Smooth muscle cell of the brain vasculature (primary cell): ENCODE data around the gene SLC39A7.

Experiments
- DNase-seq: peaks from one replicate; pipeline ENCODE4 v3.0.0-alpha.2; 2012; ENCODE audit warnings: low read depth, low spot score

SLC39A7 gene

DNA sequence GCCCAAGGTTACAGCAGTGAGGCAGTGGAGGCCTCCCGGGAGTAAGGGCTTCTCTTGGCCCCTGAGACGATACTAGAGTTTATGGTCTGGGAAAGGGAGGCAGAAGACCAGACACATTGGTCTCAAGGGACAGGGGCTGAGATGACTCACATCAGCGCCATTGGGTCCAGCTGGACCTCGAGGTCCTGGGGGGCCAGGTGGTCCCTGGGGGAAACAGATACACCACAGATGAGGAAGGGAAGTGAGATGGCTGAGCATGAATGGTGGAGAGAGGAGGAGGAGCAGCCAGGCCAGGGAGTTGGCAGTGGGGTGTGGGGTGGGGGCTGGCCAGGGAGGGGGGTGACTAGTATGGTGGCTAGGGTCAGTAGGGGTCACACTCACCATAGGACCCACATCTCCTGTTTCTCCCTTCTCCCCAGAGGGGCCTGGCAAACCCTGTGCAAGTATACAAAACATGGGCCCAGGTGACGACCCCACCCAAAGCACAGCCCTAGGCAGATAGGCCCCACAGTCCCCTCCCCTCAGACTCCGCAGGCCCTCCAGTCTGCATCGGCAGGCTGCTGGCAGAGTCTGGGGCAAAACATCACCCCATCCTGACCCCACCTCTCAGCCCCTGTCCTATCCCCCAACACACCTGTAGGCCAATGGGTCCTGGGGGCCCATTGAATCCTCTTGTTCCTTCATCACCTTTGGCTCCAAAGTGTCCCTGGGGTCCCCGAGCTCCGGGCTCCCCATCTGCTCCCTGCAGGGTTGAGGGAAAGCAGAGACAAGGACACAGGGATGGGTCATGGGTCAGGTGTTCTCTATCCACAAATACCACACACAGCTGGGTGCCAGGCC is 30.3 kb upstream of the SLC39A7 start:
- DNase-seq: no peak

GRCh38 chr6:33171016-33171879 is 29.4 kb upstream of the SLC39A7 start:
- DNase-seq: no peak

GRCh38 chr6:33171880-33172687 is 28.6 kb upstream of the SLC39A7 start:
- DNase-seq: no peak

DNA sequence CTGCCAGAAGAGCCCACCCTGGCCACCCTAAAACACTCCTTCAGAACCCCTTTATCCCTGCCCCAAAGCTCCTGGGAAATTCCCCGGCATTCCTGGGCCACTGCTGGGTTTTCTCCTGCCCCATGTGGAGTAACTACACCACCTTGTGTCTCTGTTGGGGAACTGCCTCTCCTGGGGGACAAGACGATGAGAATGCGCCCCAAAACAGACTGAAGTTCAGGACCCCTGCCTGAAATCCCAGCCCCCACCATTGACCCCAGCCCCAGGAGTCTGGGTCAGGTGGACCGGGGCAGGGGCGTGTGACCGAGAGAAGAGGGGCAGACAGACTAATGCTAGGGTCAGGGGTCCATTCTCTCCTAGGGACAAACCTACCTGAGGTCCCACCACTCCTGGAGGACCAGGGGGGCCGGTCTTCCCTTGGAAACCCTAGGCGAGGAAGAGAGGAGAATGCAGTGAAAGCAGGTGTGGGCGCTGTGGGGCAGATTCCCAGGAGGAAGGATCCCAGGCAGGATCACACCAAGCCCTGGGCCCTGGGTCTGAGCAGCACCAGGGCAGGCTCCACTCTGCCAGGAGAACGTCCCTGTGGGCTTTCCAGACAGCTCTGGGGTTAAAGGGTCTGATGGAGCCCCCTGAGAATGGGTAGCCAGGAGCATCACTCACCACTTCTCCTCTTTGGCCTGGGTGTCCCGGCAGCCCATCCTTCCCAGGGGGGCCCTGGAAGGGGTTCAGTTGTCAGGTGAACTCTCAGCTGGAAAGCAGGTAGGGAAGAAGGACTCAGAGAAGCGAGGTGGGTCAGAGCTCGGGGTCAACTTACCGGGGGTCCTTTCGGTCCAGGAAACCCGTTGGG is 27.8 kb upstream of the SLC39A7 start:
- no peak for DNase-seq

DNA sequence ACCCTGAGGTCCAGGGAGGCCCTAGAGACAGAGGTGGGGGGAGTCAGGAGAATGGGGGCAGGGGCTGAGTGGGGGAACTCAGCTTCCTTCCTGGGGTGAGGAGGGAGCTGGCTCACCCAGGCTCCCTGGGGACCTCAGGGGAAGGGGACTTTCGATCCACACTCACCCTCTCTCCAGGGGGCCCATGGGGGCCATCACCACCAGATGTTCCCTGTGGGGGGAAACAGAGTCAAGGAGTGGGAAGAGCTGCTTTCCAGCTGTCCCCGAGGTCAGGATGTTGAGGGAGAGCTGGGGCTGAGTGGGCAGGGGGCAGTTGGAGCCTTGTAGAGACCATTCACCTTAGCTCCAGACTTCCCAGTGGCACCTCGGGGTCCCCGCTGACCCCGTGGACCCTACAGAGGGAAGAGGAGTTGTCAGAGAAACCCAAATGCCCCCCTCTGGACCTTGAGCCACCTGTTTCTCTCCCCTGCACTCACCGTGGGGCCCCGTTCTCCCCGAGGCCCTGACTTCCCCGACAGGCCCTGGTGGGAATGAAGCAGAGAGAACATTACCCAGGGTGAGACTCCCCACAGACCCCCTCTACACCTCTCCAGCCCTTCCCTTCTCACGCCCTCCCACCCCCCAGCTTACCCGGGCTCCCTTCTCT is 27.0 kb upstream of the SLC39A7 start:
- DNase-seq: no peak

GRCh38 chr6:33174784-33175183 is 25.9 kb upstream of the SLC39A7 start:
- DNase-seq: no peak

DNA sequence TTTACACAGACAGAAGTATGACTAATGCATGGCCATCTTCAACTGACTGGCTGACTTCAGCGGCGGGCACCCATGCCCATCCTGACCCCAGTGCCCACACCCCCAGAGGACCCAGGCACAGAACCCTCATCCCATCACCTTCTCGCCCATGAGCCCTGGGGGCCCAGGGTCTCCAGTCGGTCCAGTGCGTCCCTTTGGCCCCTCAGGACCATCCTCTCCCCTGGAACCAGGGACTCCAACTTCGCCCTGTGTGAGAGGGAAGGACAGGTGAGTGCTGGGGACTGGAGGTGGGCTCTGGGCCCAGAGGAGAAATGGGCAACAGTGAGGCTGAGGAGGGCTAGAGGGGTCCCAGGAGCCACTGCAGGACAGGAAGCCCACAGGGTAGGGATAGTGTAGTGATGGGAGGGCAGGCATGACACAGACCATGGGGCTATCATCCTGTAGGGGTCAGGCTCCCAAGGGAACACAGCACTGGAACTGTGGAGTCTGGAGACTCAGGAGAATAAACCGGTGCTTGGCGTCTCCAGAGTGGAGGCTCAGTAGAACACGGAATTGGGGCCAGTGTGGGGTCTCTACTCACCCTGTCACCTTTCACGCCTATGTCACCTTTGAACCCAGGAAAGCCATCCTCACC is 25.1 kb upstream of the SLC39A7 start:
- DNase-seq: no peak

DNA sequence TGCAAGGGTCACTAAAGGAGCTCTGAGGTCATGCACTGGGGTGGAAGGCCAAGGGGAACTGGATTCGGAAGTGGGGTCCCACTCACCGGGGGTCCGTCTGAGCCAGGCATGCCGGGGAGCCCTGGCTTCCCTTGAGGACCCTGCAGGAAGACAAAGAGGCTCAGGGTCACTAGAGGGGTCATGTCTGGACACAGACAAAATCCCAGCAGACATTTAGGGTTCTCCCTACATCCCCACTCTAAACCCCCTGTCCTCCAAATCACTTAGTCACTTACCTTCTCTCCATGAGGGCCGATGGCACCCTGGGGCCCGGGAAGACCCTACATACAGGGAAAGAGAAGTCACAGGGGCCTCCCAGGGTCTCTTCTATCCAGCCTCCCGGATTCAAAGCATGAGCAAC is 23.8 kb upstream of the SLC39A7 start:
- DNase-seq: no peak

- no peak for DNase-seq
Observed at GRCh38 chr6:33177552-33178446, 22.9 kb upstream of the SLC39A7 start.

DNA sequence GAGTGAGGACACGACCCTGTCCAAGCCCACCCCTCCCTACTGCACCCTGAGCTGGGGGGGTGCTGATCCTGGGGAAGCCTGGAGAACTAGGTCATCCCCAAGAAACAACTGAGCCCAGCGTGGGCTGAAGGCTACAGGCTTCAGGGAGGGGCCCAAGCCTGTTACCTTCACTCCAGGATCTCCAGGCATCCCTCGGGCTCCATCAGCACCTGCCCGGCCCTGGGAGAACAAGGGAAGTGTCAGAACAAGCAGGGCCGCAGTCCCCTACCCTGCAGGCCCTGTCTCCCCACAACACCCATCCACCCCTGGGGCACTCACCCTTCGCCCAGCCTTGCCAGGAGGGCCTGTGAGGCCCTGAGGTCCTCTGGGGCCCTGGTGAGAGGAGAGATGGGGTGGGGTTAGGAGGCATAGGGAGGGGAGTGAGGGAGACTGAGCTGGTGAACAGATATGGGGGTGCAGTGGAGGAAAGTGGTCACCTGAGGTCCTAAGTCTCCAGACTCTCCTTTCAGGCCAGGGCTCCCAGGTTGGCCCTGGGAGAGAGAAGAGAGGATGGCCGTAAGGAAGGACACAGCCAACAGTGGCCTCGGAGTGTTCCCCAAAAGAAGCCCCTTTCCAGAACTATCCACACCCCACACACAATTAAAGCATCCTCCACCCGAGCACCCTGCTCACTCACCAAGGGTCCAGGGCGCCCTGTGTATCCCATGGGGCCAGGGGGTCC is 21.8 kb upstream of the SLC39A7 start:
- DNase-seq: no peak

GRCh38 chr6:33181141-33181540 is 19.5 kb upstream of the SLC39A7 start:
- no peak for DNase-seq

DNA sequence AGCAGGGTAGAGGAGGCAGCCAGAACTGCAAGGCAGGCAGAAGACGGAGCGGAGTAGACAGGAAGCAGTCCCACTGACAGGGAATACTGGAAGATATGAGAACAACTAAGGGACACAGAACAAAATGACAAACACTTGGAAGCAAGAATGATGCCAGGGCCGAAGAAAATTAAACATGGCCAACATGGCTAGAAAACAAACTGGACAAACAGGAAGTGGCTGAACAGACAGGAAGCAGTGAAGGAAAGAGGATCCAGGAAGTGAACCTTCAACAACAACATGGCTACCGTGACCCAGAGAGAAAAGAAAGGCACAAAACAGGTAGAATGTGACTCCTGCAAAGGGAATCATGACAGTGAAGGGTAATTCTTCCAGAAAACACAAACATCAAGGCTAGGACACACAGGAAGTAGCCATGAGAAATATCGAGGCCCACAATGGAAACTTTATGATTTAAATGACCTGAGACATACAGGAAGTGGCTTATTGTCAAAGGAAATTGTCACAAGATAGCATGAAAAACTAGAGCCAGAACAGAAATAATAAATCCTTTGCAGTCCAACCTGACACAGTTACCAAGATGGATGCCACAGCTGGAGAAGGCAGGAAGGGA is 17.5 kb upstream of the SLC39A7 start:
- no peak for DNase-seq

DNA sequence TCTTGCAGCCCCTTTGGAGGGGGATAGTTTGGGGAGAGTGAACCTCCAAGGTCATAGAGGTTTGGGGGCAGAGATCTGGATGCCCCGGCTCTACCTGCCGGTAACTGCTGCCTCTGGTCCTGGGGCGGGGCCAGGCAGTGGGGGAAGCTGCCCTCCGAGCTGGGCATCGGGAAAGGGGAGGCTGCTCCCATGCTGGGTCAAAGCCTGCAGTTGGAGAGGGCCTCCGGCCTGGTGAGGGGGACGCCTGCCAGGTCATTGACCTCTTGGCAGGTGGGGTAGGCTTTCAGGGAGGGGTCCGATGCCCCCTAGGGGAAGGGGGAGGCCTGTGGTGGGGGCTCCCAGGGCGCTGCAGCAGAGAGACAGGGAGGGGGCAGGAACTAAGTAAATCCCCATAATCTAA is 15.5 kb upstream of the SLC39A7 start:
- DNase-seq: no peak

GRCh38 chr6:33185654-33186187 is 14.9 kb upstream of the SLC39A7 start:
- DNase-seq: no peak

- no peak for DNase-seq
Observed at GRCh38 chr6:33187809-33188208, 12.9 kb upstream of the SLC39A7 start.

DNA sequence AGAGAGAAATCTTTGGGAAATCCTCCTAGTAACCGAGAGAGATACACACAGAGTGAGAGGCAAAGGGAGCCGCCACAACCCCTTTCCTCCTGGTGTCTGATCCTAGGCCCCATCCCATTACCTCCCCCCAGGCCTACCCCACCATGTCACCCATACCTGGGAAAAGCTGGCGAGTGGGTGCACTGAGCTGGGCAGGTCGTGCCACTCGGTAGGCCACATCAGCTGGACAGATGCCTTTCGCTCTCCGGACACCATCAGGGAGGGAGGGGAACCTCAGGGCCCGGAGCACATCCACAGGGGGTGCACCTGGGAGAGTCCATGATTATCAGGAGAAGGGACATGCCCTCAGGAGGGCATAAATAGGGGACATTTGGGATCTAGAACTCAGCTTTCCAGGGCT is 11.5 kb upstream of the SLC39A7 start:
- DNase-seq: no peak

GRCh38 chr6:33189625-33190448 is 10.8 kb upstream of the SLC39A7 start:
- no peak for DNase-seq
